ENCODE results near the gene AGAP1.

AGAP1 gene

GRCh38 chr2:235804676-235805075, 310.8 kb downstream of the AGAP1 start:
- no peak overlapping the region for H3K27ac ChIP-seq
- no peak for TF ChIP-seq CTCF (conservative IDR thresholded peaks at IDR 0.05)

- H3K27ac ChIP-seq = no peak overlapping the region
- TF ChIP-seq CTCF (conservative IDR thresholded peaks at IDR 0.05) = no peak
These were observed 313.3 kb downstream of the AGAP1 start for GRCh38 chr2:235806986-235807750.

GRCh38 chr2:235808366-235808765, 314.5 kb downstream of the AGAP1 start:
- no peak for TF ChIP-seq CTCF (conservative IDR thresholded peaks at IDR 0.05)
- no peak overlapping the region for H3K27ac ChIP-seq

GRCh38 chr2:235810252-235810651, 316.4 kb downstream of the AGAP1 start:
- no peak overlapping the region for H3K27ac ChIP-seq
- no peak for TF ChIP-seq CTCF (conservative IDR thresholded peaks at IDR 0.05)

- no peak overlapping the region for H3K27ac ChIP-seq
- TF ChIP-seq CTCF (conservative IDR thresholded peaks at IDR 0.05) = no peak
These were observed 317.0 kb downstream of the AGAP1 start for GRCh38 chr2:235810846-235811245.

- H3K27ac ChIP-seq = no peak overlapping the region
- no peak for TF ChIP-seq CTCF (conservative IDR thresholded peaks at IDR 0.05)
These were observed 317.8 kb downstream of the AGAP1 start for GRCh38 chr2:235811446-235812184.

GRCh38 chr2:235812185-235812665, 318.4 kb downstream of the AGAP1 start:
- H3K27ac ChIP-seq = no peak overlapping the region
- no peak for TF ChIP-seq CTCF (conservative IDR thresholded peaks at IDR 0.05)

Data from VCaP (cell line).